ENCODE measurements around the gene CCL25. TPM values are rescaled to one million over a fixed set of nuclear protein-coding genes. Genes with fewer than 3 reads are reported as not detected.

Gene CCL25
- total and polyA plus RNA-seq, 2 of the 13 experiments (the other 11 are each of a cell fraction or from before 2014, with no cell fraction given): not detected

DNA sequence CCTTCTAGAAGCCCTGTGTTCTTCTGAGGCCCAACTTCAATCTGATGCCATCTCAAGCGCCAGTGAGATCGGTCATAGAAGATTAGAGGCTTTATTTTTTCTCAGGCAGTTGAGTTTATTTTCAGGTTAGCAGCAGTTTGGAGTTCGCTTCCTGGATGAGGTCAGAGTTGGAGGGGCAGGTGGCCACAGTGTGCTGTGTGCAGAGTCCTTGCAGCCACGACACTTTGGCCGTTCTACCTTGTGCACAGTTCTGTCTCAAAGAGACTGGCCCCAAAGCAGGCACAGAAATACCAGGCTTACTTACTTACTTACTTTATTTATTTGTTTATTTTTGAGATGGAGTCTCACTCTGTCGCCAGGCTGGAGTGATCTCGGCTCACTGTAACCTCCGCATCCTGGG, 31.2 kb upstream of the CCL25 start:
- in situ Hi-C loops (cut with HindIII; ENCODE audit: extremely low pct_ligation_motif_present, low pct_unique_long_range_greater_than_20kb): loop anchor here (25.0 kb wide), 1 partner anchor 241 kb away; no protein-coding TSS in a partner anchor
- H3K9ac ChIP-seq (ENCODE audit: insufficient read depth, low read depth, low read length): no peak overlapping the region
- no peak overlapping the region for H3K4me2 ChIP-seq (ENCODE audit: low read depth, low read length)
- H3K9me3 ChIP-seq (ENCODE audit: low read length): no peaks in the 10 kb centered on the region
- POLR2A ChIA-PET: no interaction called here
- no peak overlapping the region for H3K4me3 ChIP-seq (replicated peaks in 1 of 3; ENCODE audit: insufficient read depth in 1 of 3, low read depth in 2 of 3, low read length in 3 of 3)
- no peak overlapping the region for H3K27ac ChIP-seq (ENCODE audit: extremely low read length, insufficient read depth, low read length)
- no peaks in the 10 kb centered on the region for H3K36me3 ChIP-seq (replicated peaks in 1 of 2; ENCODE audit: control insufficient read depth in 1 of 2, insufficient read depth in 2 of 2, low read length in 2 of 2)
- peaks cover 36% of the 10 kb centered on the region for H3K4me1 ChIP-seq (ENCODE audit: insufficient read depth, low read length)
- intact Hi-C loops (cut with micrococcal nuclease; ENCODE audit: unreplicated experiment): no loop called here
- H3K27me3 ChIP-seq (ENCODE audit: control insufficient read depth in 1 of 2, insufficient read depth in 2 of 2, low read length in 2 of 2): peaks cover 0 to 3% of the 10 kb centered on the region in 2 experiments; a peak in 2 of 5 replicates
- no peaks in the 10 kb centered on the region for H4K20me1 ChIP-seq (ENCODE audit: insufficient read depth, low read length)
- CTCF ChIA-PET (ENCODE audit: low intra/inter-chr PET ratio, low total read pairs): no interaction called here
- H2AFZ ChIP-seq (ENCODE audit: low read length): no peak overlapping the region
- TF ChIP-seq STAT6 (CRISPR knock-in tag; IDR thresholded peaks at IDR 0.05; ENCODE audit: borderline replicate concordance) (no peak), ZNF7 (CRISPR knock-in tag; IDR thresholded peaks at IDR 0.05) (peak; percentile 89)
- no peaks in the 10 kb centered on the region for H3K79me2 ChIP-seq (ENCODE audit: insufficient read depth, low read length)
- no peak for FAIRE-seq
- DNase-seq (ENCODE audit: low spot score): no peak
- ATAC-seq: peak; percentile 67
- no TSS peak for BruUV-seq (replicated peaks)
- 52% methylated on average over 8 of the region's 8 CpGs for WGBS (ENCODE audit: low lambda C conversion rate)

DNA sequence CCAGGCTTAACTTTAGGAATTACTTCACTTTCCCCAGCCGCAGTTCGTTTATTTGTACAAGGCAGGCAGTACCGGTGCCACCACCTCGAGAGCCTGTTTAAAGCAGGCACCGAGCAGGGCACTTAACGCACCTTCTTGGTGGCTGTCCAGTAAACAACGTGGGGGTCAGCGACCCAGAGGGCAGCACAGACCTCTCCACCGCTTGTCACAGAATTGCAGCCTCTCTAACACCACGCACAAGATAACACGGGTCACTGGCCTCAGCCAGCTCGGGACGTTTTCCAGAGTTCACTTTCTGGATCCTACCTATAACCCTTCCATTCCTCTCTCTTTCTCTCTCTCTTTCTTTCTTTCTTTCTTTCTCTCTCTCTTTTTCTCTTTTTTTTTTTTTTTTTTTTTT, 30.3 kb upstream of the CCL25 start:
- FAIRE-seq: no peak
- Histone ChIP-seq H3K4me1 (ENCODE audit: insufficient read depth, low read length) (peaks cover 35% of the 10 kb centered on the region), H3K36me3 (replicated peaks in 1 of 2; ENCODE audit: control insufficient read depth in 1 of 2, insufficient read depth in 2 of 2, low read length in 2 of 2) (no peaks in the 10 kb centered on the region), H3K9ac (ENCODE audit: insufficient read depth, low read depth, low read length) (no peak overlapping the region), H2AFZ (ENCODE audit: low read length) (no peak overlapping the region), H3K4me2 (ENCODE audit: low read depth, low read length) (peak overlapping the region; percentile 58), H3K4me3 (replicated peaks in 1 of 3; ENCODE audit: insufficient read depth in 1 of 3, low read depth in 2 of 3, low read length in 3 of 3) (peak overlapping the region in 1 of 3 experiments; percentile 33; a peak in 1 of 6 replicates), H3K27me3 (ENCODE audit: control insufficient read depth in 1 of 2, insufficient read depth in 2 of 2, low read length in 2 of 2) (peaks cover 0 to 3% of the 10 kb centered on the region in 2 experiments; a peak in 2 of 5 replicates), H3K79me2 (ENCODE audit: insufficient read depth, low read length) (no peaks in the 10 kb centered on the region), H3K27ac (ENCODE audit: extremely low read length, insufficient read depth, low read length) (no peak overlapping the region), H3K9me3 (ENCODE audit: low read length) (no peaks in the 10 kb centered on the region), H4K20me1 (ENCODE audit: insufficient read depth, low read length) (no peaks in the 10 kb centered on the region)
- in situ Hi-C loops (cut with HindIII; ENCODE audit: extremely low pct_ligation_motif_present, low pct_unique_long_range_greater_than_20kb) (loop anchor here (25.0 kb wide), 1 partner anchor 240 kb away; no protein-coding TSS in a partner anchor), intact Hi-C loops (cut with micrococcal nuclease; ENCODE audit: unreplicated experiment) (no loop called here)
- no peak for DNase-seq (ENCODE audit: low spot score)
- ChIA-PET POLR2A (interaction anchor here (0.6 kb wide), 1 partner anchor 365 kb away, joined by 3 read pairs; no protein-coding TSS in a partner anchor), CTCF (ENCODE audit: low intra/inter-chr PET ratio, low total read pairs) (no interaction called here)
- WGBS (ENCODE audit: low lambda C conversion rate): under 1% methylated on average over 5 of the region's 13 CpGs
- peak; percentile 56; the same call in 2 of the 3 replicates for ATAC-seq
- BruUV-seq (replicated peaks): no TSS peak
- TF ChIP-seq, protein P1, sequence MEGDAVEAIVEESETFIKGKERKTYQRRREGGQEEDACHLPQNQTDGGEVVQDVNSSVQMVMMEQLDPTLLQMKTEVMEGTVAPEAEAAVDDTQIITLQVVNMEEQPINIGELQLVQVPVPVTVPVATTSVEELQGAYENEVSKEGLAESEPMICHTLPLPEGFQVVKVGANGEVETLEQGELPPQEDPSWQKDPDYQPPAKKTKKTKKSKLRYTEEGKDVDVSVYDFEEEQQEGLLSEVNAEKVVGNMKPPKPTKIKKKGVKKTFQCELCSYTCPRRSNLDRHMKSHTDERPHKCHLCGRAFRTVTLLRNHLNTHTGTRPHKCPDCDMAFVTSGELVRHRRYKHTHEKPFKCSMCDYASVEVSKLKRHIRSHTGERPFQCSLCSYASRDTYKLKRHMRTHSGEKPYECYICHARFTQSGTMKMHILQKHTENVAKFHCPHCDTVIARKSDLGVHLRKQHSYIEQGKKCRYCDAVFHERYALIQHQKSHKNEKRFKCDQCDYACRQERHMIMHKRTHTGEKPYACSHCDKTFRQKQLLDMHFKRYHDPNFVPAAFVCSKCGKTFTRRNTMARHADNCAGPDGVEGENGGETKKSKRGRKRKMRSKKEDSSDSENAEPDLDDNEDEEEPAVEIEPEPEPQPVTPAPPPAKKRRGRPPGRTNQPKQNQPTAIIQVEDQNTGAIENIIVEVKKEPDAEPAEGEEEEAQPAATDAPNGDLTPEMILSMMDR (CRISPR knock-in tag; IDR thresholded peaks at IDR 0.05): peak; percentile 11; the same call in 1 of the 2 replicates
- TF ChIP-seq PAXIP1 (CRISPR knock-in tag; conservative IDR thresholded peaks at IDR 0.05): 0 out of 2 replicates have a peak, but pooled peaks have one; percentile 13
- no peak for TF ChIP-seq ZNF292 (CRISPR knock-in tag; IDR thresholded peaks at IDR 0.05; ENCODE audit: borderline replicate concordance, low read depth)
- no peak for TF ChIP-seq ARID3A (IDR thresholded peaks at IDR 0.05; ENCODE audit: low read depth, low read length)
- peak; percentile 15; the same call in 1 of the 2 replicates for TF ChIP-seq FOXA3 (CRISPR knock-in tag; IDR thresholded peaks at IDR 0.05)

Data from HepG2 (cell line).